ENCODE measurements around the gene KCTD15.

The KCTD15 gene

GRCh38 chr19:33781996-33782395 is 14.7 kb upstream of the KCTD15 start:
- DNase-seq (ENCODE audit: low read depth), result no peak
- TF ChIP-seq CTCF (conservative IDR thresholded peaks at IDR 0.05; ENCODE audit: low read length), result no peak
- H3K4me3 ChIP-seq (ENCODE audit: low read length), result no peak overlapping the region

GRCh38 chr19:33784432-33784831 is 12.2 kb upstream of the KCTD15 start:
- TF ChIP-seq CTCF (conservative IDR thresholded peaks at IDR 0.05; ENCODE audit: low read length), result no peak
- no peak for DNase-seq (ENCODE audit: low read depth)
- H3K4me3 ChIP-seq (ENCODE audit: low read length), result no peak overlapping the region

GRCh38 chr19:33785795-33786194 is 10.9 kb upstream of the KCTD15 start:
- TF ChIP-seq CTCF (conservative IDR thresholded peaks at IDR 0.05; ENCODE audit: low read length), result no peak
- H3K4me3 ChIP-seq (ENCODE audit: low read length), result no peak overlapping the region
- peak; percentile 41 for DNase-seq (ENCODE audit: low read depth)

- DNase-seq (ENCODE audit: low read depth), result no peak
- TF ChIP-seq CTCF (conservative IDR thresholded peaks at IDR 0.05; ENCODE audit: low read length), result no peak
- H3K4me3 ChIP-seq (ENCODE audit: low read length), result no peak overlapping the region
Observed at GRCh38 chr19:33788676-33789075, 8.0 kb upstream of the KCTD15 start.

- TF ChIP-seq CTCF (conservative IDR thresholded peaks at IDR 0.05; ENCODE audit: low read length), result no peak
- DNase-seq (ENCODE audit: low read depth), result no peak
- H3K4me3 ChIP-seq (ENCODE audit: low read length), result no peak overlapping the region
Observed at GRCh38 chr19:33789344-33789743, 7.3 kb upstream of the KCTD15 start.

GRCh38 chr19:33794683-33795369 is 1.8 kb upstream of the KCTD15 start:
- peak overlapping the region; percentile 58 for H3K4me3 ChIP-seq (ENCODE audit: low read length)
- no peak for DNase-seq (ENCODE audit: low read depth)
- TF ChIP-seq CTCF (conservative IDR thresholded peaks at IDR 0.05; ENCODE audit: low read length), result no peak

- peak overlapping the region; percentile 58 for H3K4me3 ChIP-seq (ENCODE audit: low read length)
- DNase-seq (ENCODE audit: low read depth), result peak; percentile 83
- peak; percentile 48 for TF ChIP-seq CTCF (conservative IDR thresholded peaks at IDR 0.05; ENCODE audit: low read length)
Observed at GRCh38 chr19:33795370-33796163, 1.1 kb upstream of the KCTD15 start.
